ENCODE results near the gene AKR1C8.

Gene AKR1C8

DNA sequence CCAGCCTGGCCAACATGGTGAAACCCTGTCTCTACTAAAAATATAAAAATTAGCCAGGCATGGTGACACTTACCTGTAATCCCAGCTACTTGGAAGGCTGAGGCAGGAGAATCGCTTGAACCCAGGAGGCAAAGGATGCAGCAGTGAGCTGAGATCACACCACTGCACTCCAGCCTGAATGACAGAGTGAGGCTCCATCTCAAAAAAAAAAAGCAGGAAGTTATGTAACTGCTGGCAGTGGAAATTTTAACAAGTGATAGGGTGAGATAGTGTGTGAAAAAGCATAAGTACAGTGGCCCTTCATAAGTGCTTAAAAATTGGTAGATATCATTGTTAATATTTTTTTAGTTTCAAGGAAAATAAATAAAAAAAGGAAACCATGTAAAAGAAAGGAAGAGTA, 78.4 kb downstream of the AKR1C8 start:
- no peak for DNase-seq

DNA sequence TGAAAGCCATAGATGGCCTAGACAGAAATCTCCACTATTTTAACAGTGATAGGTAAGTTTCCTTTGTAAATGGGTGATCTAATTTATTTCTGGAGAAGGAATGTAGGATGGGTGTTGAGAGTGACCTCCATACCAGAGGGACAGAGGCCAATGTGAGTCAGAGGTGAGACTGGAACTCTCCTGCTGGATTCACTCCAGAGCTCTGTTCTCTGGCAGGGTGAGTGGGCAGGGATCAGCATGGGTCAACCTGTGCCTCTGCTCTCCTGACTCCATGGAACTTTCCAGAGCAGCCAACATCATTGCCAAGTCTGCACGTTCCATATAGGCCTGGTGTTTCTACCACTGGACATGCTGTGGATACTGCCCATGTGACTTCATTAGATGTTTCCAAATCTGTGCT, 79.3 kb downstream of the AKR1C8 start:
- DNase-seq, result no peak

Data from activated CD4-positive, alpha-beta T cell treated with anti-CD3 and anti-CD28 coated beads, Interleukin-2, amount 50 U/mL, for 1 hour (primary cell).